NOMO-1 treated with DMSO at 0.1 percent for 48 hours (cell line): ENCODE measurements around the gene NFIB.

Experiments
- DNase-seq: peaks from one replicate; lab custom pipeline; 2025; ENCODE audit not compliant: unreplicated experiment; lab: John Stamatoyannopoulos, UW

The NFIB gene

DNA sequence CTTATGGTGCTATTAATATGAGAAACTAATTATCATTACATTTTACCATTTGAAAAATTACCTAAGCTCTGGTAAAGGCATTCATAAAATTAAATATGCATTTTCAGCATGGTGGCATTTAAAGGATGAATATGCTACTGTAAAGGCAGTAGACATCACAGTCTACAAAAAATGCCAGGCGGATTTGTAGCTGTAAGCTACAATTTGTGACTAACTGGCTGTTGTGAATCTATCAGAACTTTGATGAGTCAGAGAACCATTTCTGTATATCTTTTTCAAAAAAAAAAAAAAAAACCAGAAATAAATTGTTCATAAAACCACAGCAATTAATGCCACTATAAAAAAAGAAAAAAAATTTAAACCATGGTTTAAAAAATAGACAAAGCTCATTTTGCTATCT, 186.3 kb downstream of the NFIB start:
- DNase-seq = no peak

DNA sequence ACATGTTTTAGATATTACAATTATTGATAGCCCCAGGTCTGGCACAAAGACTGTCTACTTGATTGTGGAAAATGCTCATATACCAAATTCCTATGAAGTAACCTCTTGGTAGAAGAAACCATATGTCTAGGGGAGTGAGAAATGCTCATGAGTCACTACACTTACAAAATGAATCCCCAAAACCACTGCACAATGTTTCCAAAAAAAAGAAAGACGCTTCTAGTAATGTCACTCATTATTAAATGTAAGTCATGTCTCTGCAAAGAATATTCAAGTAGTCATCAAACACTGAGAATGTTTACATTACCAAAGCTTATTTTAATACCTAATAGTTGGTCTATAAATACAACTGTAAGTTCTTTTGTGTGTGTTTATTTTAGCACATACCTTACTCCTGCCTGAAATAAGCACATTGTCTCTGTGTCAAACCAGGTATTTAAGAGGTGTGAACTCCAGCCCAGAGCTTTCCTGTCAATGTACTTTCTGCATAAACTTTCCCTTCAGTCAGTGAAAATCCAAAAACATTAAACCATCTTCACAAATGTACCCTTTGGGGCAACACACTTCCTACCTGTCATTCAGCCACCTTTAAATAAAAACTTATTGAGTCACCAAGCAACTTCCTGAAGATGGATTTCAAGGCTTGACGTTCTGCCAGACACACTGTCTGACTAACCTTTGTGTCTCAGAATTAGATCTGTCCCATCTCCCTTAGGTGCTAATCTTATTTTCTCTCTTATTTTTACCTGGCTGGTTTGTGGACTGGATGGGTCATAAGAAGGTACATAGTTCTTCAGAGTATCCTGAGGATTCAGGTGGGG, 194.0 kb downstream of the NFIB start:
- DNase-seq = no peak

DNA sequence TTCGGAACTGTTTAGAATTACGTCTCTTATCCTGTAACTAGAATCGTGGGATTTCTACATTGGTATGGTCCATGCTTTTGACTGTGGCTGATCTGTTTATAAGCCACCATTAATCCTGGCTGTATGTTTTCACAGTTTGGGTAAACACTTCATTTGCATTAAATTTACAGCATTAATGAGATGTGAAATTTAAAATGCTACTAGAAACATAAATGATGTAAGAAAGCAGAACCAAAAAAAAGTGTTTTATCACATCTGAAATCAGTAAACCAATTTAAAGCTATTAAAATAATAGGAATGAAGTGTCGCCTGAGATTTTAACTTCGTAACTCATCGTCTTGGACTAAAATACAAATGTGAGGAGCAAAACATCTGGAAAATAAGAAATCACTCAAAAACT, 201.7 kb downstream of the NFIB start:
- no peak for DNase-seq

DNA sequence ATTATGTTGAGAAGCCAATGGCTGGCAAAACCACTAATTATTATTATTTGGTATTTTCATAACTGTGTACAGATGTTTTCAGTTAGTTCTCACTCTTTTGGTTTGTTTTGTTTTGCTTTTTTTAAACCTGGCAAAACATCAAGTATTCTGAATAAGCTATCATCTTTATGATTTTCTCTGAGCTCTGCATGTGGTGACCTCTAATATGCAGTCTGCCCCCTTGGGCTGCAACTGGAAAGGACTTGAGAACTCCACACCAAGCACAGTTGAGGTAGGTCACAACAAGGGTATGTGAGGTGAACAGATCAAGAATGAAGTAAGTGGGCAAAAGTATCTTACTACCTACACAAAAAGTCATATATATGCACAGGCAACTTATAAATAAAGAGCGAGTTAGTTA, 202.2 kb downstream of the NFIB start:
- no peak for DNase-seq

DNA sequence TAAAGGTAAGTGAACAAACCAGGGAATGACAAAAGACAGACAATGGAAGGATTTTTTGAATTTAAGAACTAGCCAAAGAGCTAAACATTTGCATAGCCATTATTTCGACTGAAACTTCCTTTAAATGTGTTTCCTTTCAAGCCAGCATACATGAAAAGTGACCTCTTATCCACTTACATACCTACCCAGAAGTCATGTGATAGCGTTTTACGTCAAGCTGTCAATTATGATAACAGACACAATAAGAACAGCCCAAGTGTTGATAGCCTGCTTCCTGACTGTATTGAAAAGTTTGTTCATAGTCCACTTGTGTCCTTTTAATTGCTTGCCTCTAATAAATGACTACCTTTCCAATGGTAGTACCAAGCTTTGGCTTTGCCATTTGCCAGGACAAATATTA, 206.0 kb downstream of the NFIB start:
- no peak for DNase-seq

DNA sequence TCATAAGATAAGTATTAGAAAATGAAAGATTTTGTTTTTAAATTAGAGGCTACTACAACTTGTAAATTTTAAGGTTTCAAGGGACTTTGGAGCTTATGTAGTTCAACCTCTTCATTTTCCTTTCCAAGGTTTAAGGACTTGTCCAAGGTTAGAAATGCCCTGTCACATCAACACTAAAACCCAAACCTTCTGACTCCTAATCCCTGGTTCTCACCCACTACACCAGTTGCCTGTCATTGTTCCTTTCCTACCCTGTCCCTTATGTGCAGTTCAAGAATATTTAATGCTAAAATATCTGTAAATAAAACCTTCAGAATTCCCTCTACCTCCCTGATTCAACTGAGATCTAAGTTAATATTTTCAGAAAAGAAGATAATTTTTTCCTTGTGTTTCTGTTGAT, 206.4 kb downstream of the NFIB start:
- no peak for DNase-seq

DNA sequence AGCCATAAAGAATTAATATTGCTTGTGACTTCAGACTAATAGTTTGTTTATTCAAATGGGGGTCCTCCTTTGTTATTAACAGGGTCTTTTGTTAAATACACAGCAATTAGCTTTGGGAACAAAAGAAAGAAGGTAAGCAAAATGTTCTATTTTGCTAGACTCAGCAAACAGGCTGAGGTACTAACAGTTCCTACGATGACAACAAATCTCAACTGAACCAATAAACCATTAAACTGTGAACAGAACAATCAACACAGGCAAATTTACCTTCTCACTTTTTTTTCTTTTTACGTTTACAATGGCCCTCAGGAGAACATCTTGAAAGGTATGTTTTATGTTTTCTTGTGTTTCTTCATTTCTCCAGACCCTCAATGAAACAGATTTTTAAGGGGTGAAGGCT, 207.2 kb downstream of the NFIB start:
- no peak for DNase-seq

DNA sequence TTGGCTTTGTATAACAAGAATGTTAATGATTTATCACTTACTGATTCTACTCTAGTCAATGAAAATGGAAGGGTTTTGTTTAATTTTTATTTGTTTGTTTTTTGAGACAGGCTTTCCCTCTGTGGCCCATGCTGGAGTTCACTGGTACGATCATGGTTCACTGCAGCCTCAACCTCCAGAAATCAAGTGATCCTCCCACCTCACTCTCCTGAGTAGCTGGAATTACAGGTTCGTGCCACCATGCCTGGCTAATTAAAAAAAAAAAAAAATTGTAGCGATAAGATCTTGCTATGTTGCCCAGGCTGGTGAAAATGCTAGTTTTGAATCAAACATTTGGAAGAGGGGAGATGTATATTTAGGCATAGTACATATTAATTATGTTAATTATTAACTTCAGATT, 209.4 kb downstream of the NFIB start:
- no peak for DNase-seq

DNA sequence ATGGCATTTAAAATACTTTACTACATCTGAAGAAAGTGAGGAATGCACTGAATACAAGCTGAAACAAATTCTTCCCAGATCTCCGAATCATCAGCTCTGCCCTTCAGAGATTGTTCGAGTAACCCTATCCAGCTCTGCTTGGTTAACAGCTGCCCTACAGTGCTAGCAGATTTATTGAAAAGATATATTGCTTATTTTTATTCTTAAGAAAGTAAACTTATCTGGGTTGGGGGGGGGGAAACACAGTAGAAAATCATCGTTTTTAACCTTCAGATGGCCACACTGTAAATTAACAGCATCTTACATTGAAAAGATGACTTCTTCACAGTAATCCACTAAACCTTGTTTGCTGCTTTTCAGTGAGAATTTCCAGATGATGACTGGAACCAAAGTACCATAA, 210.8 kb downstream of the NFIB start:
- DNase-seq = no peak

DNA sequence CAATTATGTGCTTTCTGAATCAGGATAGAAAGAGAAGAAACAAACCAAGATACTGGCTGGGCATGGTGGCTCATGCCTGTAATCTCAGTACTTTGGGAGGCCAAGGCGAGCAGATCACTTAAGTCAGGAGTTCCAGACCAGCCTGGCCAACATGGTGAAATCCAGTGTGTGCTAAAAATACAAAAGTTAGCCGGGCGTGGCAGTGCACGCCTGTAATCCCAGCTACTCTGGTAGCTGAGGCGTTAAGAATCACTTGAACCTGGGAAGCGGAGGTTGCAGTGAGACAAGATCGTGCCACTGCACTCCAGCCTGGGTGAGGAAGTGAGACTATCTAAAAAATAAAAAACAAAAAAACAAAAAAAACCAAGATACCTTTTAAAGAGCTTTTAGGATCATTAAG, 214.2 kb downstream of the NFIB start:
- DNase-seq = no peak

DNA sequence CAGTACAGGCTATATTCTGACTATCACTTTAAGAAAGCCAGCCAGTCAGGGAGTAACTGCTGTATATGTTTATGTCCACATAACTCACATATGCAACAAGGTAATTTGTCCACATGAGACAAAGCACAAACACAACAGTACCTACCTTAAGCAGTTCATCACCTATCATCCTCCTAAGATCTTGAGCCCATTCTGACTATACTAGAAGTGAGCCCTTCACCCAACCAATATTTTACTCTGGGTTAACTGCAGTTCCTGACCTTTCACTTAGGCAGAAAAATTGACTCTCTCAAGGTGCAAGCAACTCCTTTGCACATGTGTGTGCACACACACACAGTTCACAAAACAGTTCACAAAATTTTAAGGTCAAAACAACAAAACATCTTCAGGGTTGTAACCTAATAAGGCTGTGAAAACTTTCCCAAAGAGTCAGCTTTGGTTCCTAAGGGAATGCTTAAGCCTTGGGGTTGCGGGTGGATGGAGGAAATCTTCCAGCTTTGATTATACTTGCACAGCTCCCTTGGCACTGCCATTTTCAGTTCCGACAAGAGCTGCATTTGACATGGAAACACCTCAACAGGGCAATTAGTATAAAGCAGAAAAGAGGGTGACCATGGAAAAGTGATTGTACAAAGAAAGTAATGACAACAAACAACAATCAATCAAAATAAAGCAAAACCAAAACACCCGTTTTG, 215.3 kb downstream of the NFIB start:
- DNase-seq = no peak

DNA sequence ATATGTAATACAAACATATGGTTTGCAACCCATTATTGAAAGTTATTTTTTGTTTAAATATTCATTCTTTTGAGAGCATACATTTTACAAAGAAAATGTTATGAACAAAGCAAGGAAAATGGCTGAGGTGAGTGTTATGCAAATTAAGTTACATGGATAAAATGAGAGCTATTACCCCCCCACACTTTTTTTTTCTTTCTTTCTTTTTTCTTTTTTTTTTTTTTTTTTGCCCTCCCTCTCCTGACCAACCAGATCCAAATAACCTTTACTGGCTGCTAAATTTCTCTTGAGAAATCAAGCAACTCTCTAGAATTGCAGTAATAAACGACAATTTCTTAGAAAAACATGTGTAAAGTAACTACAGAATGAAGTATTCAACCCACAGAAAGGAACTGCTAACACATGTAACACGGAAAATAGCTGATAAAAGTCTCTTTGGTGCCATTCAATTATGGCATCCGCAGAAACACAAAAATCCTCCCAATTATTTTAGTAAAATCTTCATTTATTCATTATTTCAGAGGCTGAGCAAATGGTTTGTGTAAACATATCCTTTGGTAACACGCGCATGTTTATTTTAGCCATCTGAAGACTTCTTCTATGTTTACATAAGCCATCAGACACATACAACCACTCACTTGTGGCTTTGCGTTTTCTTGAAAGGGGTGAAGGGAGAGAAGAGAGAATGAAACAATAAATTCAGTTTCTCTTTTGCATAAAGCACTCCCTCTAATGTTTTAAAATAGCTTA, 216.1 kb downstream of the NFIB start:
- no peak for DNase-seq

DNA sequence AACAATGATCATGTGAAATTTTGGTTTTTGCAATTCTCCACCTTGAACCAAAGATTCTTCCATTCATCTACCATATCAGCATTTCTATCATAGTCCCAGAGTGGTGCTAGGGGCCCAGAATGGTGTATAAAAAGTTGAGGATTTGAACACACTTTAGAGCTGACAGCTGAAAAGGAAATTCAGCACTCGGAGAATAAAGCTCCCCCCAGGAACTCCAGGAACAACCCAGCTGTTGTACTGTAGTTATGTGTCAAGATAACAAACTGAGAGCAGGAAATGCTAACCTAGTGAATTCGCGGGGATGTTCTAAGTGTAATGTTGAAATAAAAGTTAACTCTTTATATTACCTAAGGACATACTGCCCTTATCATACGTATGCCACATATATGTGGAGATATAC, 216.7 kb downstream of the NFIB start:
- no peak for DNase-seq

DNA sequence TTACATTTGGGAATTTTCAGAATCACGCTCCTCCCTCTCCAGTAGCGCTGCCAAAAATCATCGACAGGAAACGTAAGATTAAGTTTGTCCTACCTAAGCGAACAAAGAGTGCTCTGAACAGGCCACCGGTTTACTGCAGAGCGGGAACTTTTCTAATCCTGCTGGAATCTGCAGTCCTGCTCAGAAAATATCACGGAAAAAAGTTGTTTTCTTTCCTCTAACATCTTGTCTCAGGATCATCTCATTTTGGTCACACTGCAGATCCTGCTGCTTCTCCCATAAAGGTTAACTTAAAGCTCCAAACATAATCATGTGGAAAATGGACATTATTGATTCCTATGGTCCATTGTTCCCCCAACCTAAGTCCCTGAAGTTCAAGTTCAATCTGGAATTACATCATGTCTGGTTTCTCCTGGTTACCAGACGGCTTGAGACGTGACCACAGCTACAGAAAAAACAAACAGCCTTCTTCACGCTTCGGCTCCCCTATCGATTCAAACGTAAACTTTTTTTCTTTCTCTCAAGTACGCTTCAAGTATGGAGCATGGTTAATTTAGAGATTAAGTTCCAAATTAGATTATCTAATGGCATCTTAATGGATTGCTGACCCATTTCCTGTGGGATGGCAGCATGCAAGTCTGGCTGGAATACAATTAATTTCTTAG, 217.6 kb downstream of the NFIB start:
- no peak for DNase-seq

DNA sequence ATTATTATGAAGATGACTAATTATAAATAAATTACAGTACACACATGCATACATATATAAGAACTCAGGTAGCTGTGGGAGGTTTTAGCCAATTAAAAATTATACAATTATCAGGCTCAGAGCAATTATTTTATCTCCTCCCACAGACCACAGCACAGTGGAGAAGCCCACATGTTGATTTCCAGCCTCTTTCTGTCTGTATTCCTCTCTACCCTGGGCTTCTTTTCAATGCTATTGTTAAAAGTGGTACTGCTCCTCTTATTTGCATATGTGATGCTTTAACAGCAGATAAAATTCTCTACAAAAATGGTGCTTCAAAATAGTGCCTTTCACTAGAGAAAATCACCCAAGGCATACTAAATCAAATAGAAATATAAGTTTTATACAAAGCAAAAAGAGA, 218.7 kb downstream of the NFIB start:
- no peak for DNase-seq

DNA sequence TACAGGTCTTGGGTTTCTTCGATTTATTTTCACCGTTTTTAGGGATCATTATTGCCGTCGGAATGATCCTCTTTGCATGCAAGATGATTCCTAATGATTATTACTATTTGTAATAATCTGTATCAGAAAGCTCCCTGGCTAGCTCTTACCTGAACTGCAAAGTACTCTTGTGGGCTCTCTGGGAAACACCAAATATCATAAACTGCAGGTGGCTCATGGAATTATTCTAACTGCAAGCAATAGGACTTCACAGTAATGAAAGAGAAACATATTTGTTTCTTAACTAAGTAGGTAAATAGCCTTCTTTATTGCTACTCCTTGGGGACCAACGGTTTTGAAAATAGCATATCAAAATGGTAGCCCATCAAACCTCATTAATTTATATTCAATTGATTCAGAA, 219.4 kb downstream of the NFIB start:
- DNase-seq = no peak

DNA sequence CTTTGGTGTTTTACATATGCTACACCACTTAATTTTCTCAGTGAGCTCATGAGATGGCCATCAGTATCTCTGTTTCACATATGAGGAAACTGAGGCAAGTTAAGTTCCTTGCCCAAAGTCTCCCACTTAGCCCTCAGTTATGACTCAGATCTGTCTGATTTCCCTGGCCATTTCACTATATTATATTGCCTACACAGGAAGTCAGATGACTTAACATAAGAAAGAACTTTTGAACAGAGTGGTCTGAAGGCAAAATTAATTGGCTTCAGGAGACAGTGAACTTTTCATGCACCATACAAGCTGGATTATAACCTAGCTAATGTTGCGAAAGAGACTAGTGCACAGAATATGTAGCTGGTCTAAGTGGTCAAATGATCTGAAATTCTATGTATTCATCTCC, 221.6 kb downstream of the NFIB start:
- no peak for DNase-seq

DNA sequence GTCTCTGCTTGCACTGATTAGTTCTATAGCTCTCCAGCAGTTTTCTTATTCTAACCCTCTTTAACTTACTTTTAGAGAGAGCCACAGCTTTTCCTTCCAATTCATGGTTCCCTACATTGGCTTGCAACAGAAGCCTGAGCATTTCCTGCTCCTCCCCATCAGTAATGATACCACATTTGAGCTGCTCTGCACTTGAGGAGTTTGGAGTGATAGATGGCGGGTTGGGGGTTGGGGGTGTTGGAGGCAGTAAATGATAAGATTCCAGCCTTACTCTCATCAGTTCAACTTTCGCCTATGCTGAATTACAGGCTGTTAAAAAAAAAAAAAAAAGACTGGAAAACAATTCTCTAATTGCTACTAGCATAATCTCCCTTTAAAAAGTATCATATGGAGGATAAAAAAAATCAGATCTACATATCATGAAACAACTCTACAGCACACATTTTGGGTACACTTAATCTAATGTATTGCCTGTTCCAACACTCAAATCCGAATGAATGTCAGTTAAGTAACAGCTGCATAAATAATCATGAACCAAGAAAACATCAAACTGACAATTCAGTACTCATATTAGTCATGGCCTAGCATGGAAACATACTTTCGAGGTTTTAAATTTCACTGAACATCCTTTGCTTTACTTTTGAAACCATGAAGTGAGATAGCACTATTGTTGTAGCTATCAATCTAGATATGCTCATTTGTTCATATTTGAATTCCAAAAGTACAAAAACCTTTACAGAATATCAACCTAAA, 224.7 kb downstream of the NFIB start:
- no peak for DNase-seq

DNA sequence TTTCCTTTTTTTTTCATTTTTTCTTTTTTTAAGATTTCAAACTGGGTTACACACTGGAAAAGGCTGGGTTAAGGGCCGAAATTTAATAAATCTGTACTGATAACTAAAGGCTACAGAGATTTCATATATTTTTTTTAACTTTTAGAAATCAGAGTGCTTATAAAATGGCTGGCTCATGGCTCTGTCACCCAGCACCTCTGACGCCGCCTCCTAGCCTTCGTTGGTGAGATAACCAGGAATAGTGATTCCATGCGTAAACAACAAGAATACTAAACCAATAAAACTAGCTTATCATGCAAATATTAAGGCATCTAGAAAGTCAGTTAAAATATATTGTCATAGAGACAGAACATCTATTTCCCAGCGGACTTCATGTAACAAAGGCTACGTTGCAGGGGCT, 226.4 kb downstream of the NFIB start:
- no peak for DNase-seq

DNA sequence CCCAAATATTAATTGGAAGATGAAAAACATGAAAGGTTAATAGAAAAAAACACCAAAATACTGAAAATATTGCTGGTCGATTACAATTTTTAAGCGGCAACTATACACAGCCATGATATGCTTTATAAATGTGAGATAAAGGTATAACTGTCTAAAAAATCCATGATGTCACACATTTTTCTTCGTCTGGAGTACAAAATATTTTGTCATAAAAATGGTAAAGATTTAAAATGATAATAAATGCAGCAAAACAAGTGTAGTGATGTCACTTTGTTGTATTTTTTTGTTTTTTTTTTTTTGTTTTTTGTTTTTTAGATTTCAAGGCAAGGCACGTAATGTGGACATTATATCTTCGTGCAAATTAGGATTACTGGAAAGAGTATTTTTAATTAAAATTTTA, 227.4 kb downstream of the NFIB start:
- DNase-seq = no peak

DNA sequence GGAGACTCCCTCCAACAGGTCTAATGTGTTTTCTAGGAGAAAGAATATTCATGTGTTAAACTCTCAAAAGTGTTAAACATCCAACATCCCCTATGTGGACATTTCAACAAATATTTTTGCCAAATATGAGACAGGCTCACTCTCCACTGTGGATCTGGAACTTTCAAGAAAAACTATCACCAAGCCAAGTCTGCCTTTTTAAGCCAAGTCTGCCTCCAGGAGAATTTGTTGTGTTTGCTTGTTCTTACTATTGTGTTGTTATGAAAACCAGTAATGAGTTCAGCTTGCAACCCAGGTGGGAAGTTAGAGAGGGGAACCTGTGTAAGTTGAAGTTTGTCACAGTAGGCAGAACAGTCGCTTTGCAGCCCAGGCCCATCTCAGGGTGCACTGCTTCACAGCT, 228.1 kb downstream of the NFIB start:
- no peak for DNase-seq
